CD4-positive, alpha-beta T cell treated with Interleukin-17A for 4 hours (primary cell): ENCODE results near the gene MLLT3.

Experiments
- DNase-seq: peaks from one replicate; pipeline ENCODE4 v3.0.0-alpha.2; 2020; ENCODE audit warnings: mixed read lengths

Gene MLLT3

DNA sequence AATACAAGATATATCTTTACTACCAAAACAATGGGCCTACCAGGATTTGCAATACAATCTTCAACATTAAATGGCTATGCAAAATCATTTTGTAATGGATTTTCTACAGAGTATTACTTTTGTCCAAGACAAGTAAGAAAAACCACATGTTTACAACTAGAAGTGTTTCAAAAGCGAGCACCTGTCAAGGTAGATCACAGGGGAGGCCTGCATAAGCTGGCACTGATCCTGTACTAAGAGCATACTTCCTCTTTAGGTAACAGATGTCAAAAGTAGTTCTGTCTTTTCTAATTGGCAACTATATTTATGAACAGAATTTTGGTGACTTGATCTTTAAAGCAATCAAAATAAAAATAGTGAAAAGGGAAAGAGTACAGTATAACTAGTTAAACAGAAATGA is 249.0 kb downstream of the MLLT3 start:
- peak; percentile 35 for DNase-seq

DNA sequence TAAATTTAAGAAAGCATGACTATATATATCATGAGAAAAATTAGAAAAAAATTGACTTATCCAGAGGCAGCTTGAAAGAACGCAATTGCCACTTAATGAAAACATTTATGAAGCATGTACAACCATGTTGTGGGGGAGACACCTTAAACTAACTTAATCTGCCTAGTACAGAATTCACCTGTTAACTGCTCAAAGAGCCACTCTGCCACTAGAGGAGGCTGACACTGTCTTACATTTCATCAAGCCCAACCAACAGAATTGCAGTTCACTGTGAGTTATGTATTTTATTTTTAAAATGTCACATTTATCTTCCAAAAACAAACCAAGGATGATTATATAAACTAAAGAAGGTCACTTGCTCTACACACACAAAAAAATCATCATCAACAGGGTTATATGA is 252.9 kb downstream of the MLLT3 start:
- DNase-seq = no peak

DNA sequence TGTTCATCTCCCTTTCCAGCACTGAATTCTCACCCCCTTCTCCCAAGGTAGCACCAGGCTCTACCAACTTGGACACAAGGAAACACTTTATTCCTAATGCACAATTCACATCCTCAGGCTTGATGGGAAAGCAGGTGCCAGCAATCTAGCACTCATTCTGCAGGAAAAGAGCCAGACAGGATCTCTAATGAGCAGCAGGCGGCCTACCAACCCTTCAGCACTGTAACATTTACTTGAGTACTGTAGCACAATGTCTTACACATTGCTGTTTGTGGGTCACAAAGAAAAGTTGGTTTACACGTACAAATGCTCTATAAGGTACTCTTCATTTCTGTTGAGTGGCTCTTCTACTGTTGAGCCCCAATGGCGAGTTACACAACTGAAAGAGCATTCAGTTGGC is 254.4 kb downstream of the MLLT3 start:
- no peak for DNase-seq

- DNase-seq = no peak
Measured at GRCh38 chr9:20364959-20365358, 257.3 kb downstream of the MLLT3 start.

- no peak for DNase-seq
Measured at GRCh38 chr9:20363233-20363632, 259.1 kb downstream of the MLLT3 start.

DNA sequence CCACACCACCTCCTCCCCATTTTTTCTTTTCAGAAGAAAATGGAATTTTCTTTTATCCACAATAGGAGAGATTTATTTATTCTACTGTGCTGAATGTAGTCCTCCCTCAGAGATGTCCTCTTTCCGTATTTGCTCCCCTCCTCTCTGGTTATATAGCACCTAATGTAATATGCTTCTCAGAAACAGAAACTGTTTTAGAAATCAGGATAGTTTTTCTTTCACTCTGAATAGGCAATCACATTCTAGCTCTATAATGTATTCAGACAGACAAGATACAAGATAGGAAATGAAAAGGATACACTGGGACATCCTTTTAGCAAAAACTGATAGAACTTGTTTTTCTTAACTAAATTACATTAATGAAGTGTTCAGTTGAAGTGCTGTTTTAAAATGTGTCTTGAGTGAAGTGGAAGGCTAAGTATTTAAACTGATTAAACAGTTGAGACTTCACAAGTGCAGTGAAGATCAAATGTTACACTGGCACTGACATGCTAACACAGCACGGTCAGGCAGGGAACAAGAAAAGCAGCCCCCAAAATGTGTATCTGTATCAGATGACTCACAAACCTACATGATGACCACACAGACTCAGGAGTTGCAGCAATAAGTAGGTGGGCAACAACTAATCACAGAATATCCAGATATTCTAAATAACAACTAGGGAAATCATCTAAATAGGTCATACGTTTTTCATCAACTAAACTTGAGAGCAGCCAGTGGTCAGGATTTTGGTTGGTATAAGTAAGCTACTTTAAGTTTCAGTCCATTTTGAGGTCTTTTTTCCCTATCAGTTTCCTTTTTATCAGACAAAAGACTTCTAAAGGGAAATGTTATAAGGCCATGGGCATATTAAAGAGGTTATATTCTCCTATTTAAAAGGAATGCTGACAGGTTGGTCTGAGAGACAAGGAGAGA is 260.4 kb downstream of the MLLT3 start:
- no peak for DNase-seq

GRCh38 chr9:20361229-20361628 is 261.1 kb downstream of the MLLT3 start:
- DNase-seq = peak; percentile 27

- no peak for DNase-seq
Measured at GRCh38 chr9:20358207-20358606, 264.1 kb downstream of the MLLT3 start.

DNA sequence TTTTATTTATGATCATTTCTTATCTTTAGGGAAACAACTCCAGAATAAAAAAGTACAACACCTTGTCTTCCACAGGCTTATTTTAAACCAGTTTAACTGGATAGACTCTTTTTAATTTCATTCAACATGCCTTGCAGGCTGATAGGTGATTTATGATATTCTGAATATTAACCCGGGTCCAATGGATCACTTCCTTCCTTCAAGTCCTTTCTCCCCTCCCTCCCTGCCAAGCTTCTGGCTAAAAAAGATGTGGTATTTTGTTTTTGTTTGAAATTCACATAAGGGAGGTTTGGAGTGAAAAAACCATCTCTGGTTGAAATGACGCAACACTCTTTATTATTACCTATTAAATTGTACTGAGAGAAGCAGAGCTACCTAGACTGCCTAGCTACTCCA is 265.3 kb downstream of the MLLT3 start:
- DNase-seq = no peak

DNA sequence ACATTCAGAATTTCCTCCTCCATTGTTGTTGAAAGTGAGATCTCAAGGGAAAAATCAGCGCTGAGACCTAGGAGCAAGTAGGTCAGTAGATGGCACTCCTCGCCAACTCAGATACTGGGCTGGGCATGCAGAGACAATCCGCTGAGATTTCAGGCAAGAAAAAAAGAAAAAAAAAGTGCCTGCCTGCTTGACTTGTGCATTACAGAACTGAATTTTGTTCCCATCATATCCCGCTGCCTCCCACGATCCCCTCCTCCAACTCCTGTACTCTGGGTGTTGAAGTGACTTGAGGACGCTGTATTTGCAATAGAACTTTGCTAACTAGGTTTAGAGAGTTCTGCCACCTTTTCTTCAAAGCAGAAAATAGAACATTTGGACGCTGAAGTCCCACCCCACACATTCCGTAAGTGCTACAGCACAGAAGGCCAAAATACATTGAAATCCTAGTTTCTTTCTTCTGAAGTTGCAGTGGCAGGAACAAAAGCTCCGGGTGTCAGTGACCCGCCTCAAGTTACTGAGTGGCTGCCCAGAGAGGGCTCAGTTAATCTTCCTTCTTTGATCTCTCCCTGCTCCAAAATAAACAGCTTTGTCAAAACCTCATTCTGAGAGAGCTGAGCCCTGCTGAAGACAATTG is 265.8 kb downstream of the MLLT3 start:
- DNase-seq = peak; percentile 72

DNA sequence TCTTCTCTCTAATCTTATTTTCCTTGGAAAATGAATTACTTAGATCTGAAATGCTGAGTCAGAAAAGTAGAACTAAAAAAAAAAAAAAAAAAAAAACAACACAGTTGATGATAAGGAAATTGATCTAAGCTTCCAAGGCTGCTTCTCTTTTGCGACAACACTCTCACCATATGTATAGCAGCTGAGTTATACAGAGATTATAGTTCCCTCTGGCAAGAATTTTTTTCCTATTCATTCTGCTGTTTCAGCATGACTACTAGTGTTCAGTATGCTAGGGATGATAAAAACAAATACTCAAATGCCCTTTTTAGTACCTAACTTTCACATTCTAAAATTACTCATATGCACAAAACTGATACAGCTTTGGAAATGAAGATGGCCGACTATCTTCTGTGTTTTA is 267.3 kb downstream of the MLLT3 start:
- DNase-seq = no peak

DNA sequence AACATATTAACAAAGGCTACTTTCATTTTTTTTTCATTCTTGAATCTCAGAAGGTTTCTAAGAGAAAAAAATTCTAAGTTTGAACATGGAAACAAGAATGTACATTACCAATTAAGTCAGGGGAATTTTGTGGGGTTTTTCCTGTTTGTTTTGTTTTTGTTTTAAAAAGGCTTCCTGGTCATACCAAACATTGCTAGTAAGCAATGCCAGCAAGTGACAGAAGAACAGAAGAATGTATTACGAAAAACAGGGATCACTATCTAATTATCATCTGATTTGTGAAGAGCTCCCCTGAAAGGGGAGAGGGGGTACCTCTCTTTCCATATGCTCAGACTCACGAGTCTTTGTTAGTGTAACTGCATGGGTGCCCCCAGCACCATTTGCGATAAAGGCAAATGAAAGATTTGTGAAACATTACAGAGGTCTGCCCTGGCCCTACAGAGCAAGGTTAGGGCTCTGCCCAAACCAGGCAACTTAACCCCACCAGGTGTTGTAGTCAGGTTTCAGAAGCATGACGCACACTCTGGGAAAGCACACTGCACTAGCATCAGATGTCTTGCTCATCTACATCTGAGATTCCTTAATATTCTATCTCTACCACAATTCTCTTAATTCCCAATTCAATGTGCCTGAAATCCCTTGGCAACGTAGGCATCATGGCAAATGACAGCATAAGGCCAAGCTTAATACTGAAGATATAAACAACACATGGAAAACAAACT is 268.2 kb downstream of the MLLT3 start:
- DNase-seq = no peak

GRCh38 chr9:20353524-20353923 is 268.8 kb downstream of the MLLT3 start:
- no peak for DNase-seq

DNA sequence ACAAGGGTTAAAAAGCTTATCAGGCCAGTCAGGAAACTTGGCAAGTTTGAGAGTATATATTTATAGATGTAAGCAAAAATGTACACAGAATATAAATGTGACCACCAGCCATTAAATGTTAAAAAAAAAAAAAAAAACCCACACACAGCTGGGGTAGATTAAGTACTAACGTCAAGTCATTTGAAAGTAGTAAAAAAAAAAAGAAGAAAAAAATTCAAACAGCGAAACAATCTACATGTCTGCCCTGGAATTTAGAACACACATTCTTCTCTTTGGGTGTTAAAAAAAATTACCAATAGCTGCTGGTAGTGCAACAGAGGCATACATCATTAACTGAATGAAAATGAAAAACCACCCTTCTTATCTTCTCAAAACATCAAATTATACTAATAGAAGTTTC is 269.7 kb downstream of the MLLT3 start:
- DNase-seq = no peak

- no peak for DNase-seq
Measured at GRCh38 chr9:20351715-20352114, 270.6 kb downstream of the MLLT3 start.

DNA sequence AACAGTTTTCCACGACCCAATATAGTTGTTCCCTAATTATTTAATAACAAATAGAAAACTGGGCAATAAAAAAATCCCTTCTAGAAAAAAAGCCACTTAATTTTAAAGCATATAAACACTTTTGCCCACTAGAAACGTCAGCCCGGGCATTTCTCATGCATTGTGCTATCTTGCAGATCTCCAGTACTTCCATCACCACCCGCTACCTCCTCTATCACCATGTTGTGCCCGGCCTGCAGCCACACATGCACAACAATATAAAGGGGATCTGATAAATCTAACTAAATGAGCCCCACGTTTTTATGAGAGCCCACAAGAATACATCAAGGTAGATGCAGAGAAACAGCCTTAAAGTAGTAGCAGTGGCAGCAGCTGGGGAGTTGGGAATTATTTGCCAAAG is 272.7 kb downstream of the MLLT3 start:
- DNase-seq = no peak

GRCh38 chr9:20343325-20343724 is 279.0 kb downstream of the MLLT3 start:
- DNase-seq = no peak

DNA sequence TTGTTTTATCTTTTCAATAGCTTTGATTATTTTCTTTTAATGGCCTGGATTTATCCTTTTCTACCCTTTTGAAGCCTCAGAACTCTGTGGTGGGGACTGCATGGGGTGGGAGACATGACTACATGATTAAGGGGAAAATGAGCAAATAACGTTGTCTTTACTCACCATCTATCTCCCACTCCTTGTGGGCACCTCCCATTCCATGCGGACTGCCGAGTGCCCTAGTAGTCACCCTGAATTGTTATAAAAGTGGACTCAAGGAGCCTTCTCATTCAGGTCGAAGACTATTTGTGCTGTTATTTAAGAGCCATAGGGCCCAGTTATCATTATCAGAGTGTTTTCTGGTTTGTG is 281.8 kb downstream of the MLLT3 start:
- DNase-seq = no peak

DNA sequence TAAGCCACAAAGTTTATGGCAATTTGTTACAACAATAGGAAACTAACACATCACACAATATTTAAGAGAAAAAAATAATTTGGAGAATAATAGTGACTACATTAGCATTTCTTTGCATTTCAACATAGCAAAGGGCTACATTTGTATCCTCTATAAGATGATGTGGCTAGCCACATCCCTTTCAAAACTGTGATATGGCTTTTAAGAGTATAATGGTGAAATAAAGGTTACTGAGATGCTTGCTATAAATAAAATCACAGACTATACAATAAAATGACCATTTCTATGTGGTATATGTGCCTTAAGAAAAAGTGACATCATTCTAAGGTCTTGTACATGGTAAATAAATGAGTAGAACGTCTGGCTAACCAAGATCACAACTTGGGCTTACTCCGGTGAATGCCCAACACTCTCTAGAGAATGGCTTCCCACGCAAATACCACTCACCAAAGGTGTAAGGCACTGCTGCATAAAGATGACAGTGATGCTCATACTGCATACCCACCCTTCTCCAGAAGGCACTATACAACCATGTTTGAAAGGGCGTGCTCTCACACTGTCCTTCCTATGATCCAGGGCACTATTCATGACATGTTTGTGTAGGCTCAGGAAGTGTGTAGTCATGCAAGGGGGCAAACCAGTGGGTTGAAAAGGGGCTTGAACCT is 286.5 kb downstream of the MLLT3 start:
- no peak for DNase-seq

GRCh38 chr9:20333991-20334390 is 288.3 kb downstream of the MLLT3 start:
- no peak for DNase-seq

GRCh38 chr9:20331095-20331685 is 291.1 kb downstream of the MLLT3 start:
- no peak for DNase-seq

DNA sequence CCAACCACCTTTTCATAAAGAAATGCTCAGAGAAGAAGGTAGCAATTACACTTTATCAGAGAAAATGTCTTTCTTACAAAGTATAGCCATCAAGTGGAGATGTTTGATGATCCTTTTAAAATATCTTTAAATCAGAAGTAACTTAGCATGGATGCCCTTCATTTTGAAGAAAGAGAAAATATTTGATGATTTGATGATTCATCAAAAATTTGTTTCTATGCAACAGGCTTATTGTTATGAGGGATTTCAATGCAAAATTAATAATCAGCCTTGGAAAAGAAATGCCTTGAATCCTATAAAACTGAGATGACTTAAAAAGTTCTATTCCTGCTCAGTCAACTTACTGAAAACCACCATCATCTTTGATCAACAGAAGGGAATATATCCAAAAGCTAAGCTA is 291.6 kb downstream of the MLLT3 start:
- DNase-seq = no peak

GRCh38 chr9:20326516-20326915 is 295.8 kb downstream of the MLLT3 start:
- DNase-seq = no peak
